Thyroid gland (tissue), 4 donors: ENCODE results near the gene RPTOR.

Source experiments
- CTCF ChIP-seq, 6 experiments: fragments of 200-600 bp in 3 of 6; fragments of 450-650 bp in 3 of 6; sonication (generic) in 3 of 6; IDR thresholded peaks; one replicate each; pipeline ENCODE4 v1.5.1; 2016 to 2019; ENCODE audit warnings: antibody characterized with exemption in 6 of 6, mild to moderate bottlenecking in 2 of 6, inconsistent platforms in 1 of 6, moderate library complexity in 1 of 6
- POLR2A ChIP-seq, 2 donors: fragments of 450-650 bp; IDR thresholded peaks; one replicate each; pipeline ENCODE4 v1.6.1; 2017; ENCODE audit warnings: antibody characterized with exemption in 2 of 2, mild to moderate bottlenecking in 2 of 2, moderate library complexity in 1 of 2

GRCh38 chr17:80894726-80895125 lies 350.1 kb downstream of the RPTOR start:
- no peak for TF ChIP-seq CTCF (IDR thresholded peaks at IDR 0.05)
- no peak for TF ChIP-seq POLR2A (IDR thresholded peaks at IDR 0.05)
